Measurements from ENCODE around the gene DNMT3B. TPM values are rescaled to one million over a fixed set of nuclear protein-coding genes. Genes with fewer than 3 reads are reported as not detected.

DNMT3B gene
- total RNA-seq, 4 donors from 2014 or later: 0.47 to 2.3 (median 0.81) TPM; not detected in 1

- Histone ChIP-seq H3K27me3 (no peaks in the 10 kb centered on the region), H3K27ac (peak overlapping the region in 3 of 4 donors; percentile 3 to 76 (median 76)), H3K36me3 (peaks cover 0 to 33% of the 10 kb centered on the region in 2 donors), H3K4me1 (peaks cover 9 to 69% (median 12%) of the 10 kb centered on the region in 3 donors), H3K9me3 (no peaks in the 10 kb centered on the region), H3K4me3 (no peak overlapping the region)
- 58 to 69% methylated on average over 3 to 4 of the region's 4 CpGs for WGBS, 2 donors (ENCODE audit: low coverage in 1 of 2)
- ATAC-seq: no peak
- TF ChIP-seq EP300 (IDR thresholded peaks at IDR 0.05) (no peak), POLR2A (IDR thresholded peaks at IDR 0.05) (no peak), POLR2AphosphoS5 (IDR thresholded peaks at IDR 0.05) (no peak)
- TF ChIP-seq, protein P1, sequence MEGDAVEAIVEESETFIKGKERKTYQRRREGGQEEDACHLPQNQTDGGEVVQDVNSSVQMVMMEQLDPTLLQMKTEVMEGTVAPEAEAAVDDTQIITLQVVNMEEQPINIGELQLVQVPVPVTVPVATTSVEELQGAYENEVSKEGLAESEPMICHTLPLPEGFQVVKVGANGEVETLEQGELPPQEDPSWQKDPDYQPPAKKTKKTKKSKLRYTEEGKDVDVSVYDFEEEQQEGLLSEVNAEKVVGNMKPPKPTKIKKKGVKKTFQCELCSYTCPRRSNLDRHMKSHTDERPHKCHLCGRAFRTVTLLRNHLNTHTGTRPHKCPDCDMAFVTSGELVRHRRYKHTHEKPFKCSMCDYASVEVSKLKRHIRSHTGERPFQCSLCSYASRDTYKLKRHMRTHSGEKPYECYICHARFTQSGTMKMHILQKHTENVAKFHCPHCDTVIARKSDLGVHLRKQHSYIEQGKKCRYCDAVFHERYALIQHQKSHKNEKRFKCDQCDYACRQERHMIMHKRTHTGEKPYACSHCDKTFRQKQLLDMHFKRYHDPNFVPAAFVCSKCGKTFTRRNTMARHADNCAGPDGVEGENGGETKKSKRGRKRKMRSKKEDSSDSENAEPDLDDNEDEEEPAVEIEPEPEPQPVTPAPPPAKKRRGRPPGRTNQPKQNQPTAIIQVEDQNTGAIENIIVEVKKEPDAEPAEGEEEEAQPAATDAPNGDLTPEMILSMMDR (IDR thresholded peaks at IDR 0.05): no peak
Measured at GRCh38 chr20:32828029-32828680, 66.0 kb downstream of the DNMT3B start.

- 56 to 71% methylated on average over 1 to 3 of the region's 3 CpGs for WGBS, 2 donors (ENCODE audit: low coverage in 1 of 2)
- Histone ChIP-seq H3K4me1 (peaks cover 7 to 58% (median 9%) of the 10 kb centered on the region in 3 donors), H3K36me3 (peaks cover 0 to 42% of the 10 kb centered on the region in 2 donors), H3K27me3 (no peaks in the 10 kb centered on the region), H3K4me3 (no peak overlapping the region), H3K27ac (peak overlapping the region; percentile 52 to 76 (median 73)), H3K9me3 (no peaks in the 10 kb centered on the region)
- TF ChIP-seq POLR2AphosphoS5 (IDR thresholded peaks at IDR 0.05): peak; percentile 21
- TF ChIP-seq, protein P1 (IDR thresholded peaks at IDR 0.05): no peak
- no peak for TF ChIP-seq POLR2A (IDR thresholded peaks at IDR 0.05)
- no peak for TF ChIP-seq EP300 (IDR thresholded peaks at IDR 0.05)
- peak; percentile 62 for ATAC-seq
Measured at GRCh38 chr20:32829311-32830005, 67.3 kb downstream of the DNMT3B start.

GRCh38 chr20:32830437-32830836, 68.3 kb downstream of the DNMT3B start:
- Histone ChIP-seq H3K4me1 (peaks cover 7 to 49% (median 9%) of the 10 kb centered on the region in 3 donors), H3K36me3 (peaks cover 0 to 50% of the 10 kb centered on the region in 2 donors), H3K4me3 (no peak overlapping the region), H3K27me3 (no peaks in the 10 kb centered on the region), H3K27ac (peak overlapping the region; percentile 52 to 76 (median 73)), H3K9me3 (no peaks in the 10 kb centered on the region)
- ATAC-seq: peak; percentile 65
- WGBS, 2 donors (ENCODE audit: low coverage in 1 of 2): 100% methylated on average over 3 of the region's 3 CpGs; no CpG with 5 or more reads in 1 of the 2 donors
- TF ChIP-seq EP300 (IDR thresholded peaks at IDR 0.05) (no peak), POLR2AphosphoS5 (IDR thresholded peaks at IDR 0.05) (peak; percentile 24)

DNA sequence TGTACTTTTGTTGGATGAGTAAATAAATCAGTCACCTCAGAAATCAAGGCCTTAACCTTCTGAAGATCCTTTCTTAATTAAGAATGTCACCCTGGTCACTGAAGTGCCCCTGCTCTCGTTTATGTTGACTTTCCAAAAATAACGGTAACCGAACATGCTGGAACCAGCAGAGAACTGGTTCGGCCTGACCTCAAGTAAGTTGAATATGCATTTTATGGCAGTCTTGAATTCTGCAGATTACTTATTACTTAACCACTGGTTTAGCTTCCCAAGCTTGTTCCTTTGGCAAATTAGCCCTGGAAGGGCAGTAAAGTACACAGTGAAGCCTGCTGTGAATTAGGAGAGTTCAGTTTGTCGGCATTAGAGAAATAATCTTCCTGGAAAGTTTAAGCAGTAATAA, 69.8 kb downstream of the DNMT3B start:
- H3K4me3 ChIP-seq: no peak overlapping the region
- no peak overlapping the region for H3K27ac ChIP-seq
- 80 to 85% methylated on average over 5 of the region's 5 CpGs for WGBS, 2 donors (ENCODE audit: low coverage in 1 of 2)
- peaks cover under 1 to 51% of the 10 kb centered on the region in 2 donors for H3K36me3 ChIP-seq
- TF ChIP-seq POLR2AphosphoS5 (IDR thresholded peaks at IDR 0.05) (no peak), POLR2A (IDR thresholded peaks at IDR 0.05) (no peak), EP300 (IDR thresholded peaks at IDR 0.05) (no peak)
- TF ChIP-seq, protein P1 (IDR thresholded peaks at IDR 0.05): no peak
- no peak for ATAC-seq
- peaks cover 7 to 48% (median 9%) of the 10 kb centered on the region in 3 donors for H3K4me1 ChIP-seq
- H3K27me3 ChIP-seq: no peaks in the 10 kb centered on the region
- H3K9me3 ChIP-seq: no peaks in the 10 kb centered on the region

DNA sequence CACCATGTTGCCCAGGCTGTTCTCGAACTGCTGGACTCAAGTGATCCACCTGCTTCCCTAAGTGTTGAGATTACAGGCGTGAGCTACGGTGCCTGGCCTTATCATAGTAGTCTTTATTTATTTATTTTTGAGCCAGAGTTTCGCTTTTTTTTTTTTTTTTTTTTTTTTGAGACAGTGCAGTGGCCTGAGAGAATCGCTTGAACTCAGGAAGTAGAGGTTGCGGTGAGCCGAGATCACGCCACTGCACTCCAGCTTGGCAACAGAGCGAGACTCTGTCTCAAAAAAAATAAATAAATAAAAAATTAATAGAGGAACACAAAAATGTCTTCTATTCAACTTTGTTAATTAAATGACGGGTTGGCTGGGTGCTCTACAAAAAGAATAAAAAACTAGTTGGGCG, 70.5 kb downstream of the DNMT3B start:
- TF ChIP-seq, protein P1 (IDR thresholded peaks at IDR 0.05): no peak
- no peak for TF ChIP-seq POLR2A (IDR thresholded peaks at IDR 0.05)
- TF ChIP-seq EP300 (IDR thresholded peaks at IDR 0.05): no peak
- no peak for TF ChIP-seq POLR2AphosphoS5 (IDR thresholded peaks at IDR 0.05)
- H3K36me3 ChIP-seq: peaks cover 3 to 51% of the 10 kb centered on the region in 2 donors

More for the DNA sequence above, 70.5 kb downstream of the DNMT3B start:
- Histone ChIP-seq H3K27ac (no peak overlapping the region), H3K27me3 (no peaks in the 10 kb centered on the region), H3K4me3 (no peak overlapping the region), H3K4me1 (peaks cover 7 to 47% (median 9%) of the 10 kb centered on the region in 3 donors), H3K9me3 (no peaks in the 10 kb centered on the region)
- 81 to 86% methylated on average over 1 to 5 of the region's 11 CpGs for WGBS, 2 donors (ENCODE audit: low coverage in 1 of 2)
- no peak for ATAC-seq

Measured in gastroesophageal sphincter (tissue), 4 donors.